Prostate gland (tissue), 2 donors: ENCODE data around the gene OSBPL7.

Experiments used
- POLR2A ChIP-seq: fragments of 450-650 bp; IDR thresholded peaks from one replicate; pipeline ENCODE4 v1.6.1; 2016; ENCODE audit warnings: antibody characterized with exemption, mild to moderate bottlenecking
- POLR2AphosphoS5 ChIP-seq: sonication (generic); formaldehyde crosslinking; IDR thresholded peaks from one replicate; pipeline ENCODE4 v1.6.1; 2017; ENCODE audit warnings: antibody characterized with exemption
- TF ChIP-seq, protein P1 (sequence below), 4 experiments: fragments of 200-600 bp in 2 of 4; fragments of 450-650 bp in 2 of 4; sonication (generic) in 2 of 4; IDR thresholded peaks; 1 replicate in 3 of 4; 2 replicates in 1 of 4; pipeline ENCODE4 v1.5.1; 2016 to 2019; ENCODE audit warnings: antibody characterized with exemption in 4 of 4, mild to moderate bottlenecking in 2 of 4, moderate library complexity in 2 of 4

DNA sequence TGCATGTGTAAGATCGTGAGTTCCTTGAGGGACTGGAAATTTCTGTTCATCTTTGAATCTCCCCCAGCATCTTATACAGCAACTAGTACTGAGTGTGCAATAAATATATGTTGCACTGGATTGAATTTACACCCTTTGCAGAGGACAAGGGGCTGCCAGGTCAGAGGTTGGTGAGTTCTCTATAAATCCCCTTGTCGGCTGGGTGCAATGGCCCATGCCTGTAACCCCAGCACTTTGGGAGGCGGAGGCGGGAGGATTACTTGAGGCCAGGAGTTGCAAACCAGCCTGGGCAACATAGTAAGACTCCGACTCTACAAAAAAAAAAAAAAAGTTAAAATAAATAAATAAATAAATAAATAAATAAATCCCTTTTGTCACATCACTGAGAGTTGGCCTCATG is 38.8 kb upstream of the OSBPL7 start:
- TF ChIP-seq, protein P1, sequence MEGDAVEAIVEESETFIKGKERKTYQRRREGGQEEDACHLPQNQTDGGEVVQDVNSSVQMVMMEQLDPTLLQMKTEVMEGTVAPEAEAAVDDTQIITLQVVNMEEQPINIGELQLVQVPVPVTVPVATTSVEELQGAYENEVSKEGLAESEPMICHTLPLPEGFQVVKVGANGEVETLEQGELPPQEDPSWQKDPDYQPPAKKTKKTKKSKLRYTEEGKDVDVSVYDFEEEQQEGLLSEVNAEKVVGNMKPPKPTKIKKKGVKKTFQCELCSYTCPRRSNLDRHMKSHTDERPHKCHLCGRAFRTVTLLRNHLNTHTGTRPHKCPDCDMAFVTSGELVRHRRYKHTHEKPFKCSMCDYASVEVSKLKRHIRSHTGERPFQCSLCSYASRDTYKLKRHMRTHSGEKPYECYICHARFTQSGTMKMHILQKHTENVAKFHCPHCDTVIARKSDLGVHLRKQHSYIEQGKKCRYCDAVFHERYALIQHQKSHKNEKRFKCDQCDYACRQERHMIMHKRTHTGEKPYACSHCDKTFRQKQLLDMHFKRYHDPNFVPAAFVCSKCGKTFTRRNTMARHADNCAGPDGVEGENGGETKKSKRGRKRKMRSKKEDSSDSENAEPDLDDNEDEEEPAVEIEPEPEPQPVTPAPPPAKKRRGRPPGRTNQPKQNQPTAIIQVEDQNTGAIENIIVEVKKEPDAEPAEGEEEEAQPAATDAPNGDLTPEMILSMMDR (IDR thresholded peaks at IDR 0.05), result no peak
- no peak for TF ChIP-seq POLR2A
- TF ChIP-seq POLR2AphosphoS5, result no peak
